ENCODE measurements around the gene TST. TPM values are rescaled to one million over a fixed set of nuclear protein-coding genes. Genes with fewer than 3 reads are reported as not detected.

Gene TST
- total RNA-seq, 1 donor from 2014 or later, result 21.5 TPM

GRCh38 chr22:37012956-37013355 lies 6.3 kb downstream of the TST start:
- Mint-ChIP-seq H3K27me3 (ENCODE audit: insufficient read depth, low read depth) (peaks cover 8% of the 10 kb centered on the region), H3K9me3 (no peaks in the 10 kb centered on the region), H3K27ac (no peak overlapping the region), H3K4me1 (peaks cover 25% of the 10 kb centered on the region), H3K4me3 (no peak overlapping the region), H3K36me3 (peaks cover 9% of the 10 kb centered on the region)
- TF ChIP-seq EZH2 (IDR thresholded peaks at IDR 0.05), result no peak
- TF ChIP-seq, protein P1, sequence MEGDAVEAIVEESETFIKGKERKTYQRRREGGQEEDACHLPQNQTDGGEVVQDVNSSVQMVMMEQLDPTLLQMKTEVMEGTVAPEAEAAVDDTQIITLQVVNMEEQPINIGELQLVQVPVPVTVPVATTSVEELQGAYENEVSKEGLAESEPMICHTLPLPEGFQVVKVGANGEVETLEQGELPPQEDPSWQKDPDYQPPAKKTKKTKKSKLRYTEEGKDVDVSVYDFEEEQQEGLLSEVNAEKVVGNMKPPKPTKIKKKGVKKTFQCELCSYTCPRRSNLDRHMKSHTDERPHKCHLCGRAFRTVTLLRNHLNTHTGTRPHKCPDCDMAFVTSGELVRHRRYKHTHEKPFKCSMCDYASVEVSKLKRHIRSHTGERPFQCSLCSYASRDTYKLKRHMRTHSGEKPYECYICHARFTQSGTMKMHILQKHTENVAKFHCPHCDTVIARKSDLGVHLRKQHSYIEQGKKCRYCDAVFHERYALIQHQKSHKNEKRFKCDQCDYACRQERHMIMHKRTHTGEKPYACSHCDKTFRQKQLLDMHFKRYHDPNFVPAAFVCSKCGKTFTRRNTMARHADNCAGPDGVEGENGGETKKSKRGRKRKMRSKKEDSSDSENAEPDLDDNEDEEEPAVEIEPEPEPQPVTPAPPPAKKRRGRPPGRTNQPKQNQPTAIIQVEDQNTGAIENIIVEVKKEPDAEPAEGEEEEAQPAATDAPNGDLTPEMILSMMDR (IDR thresholded peaks at IDR 0.05), result no peak
- no peak for TF ChIP-seq EZH2phosphoT487 (IDR thresholded peaks at IDR 0.05)
- Histone ChIP-seq H3K9me3 (ENCODE audit: low read depth) (no peaks in the 10 kb centered on the region), H3K27ac (peak overlapping the region; percentile 53), H3K4me1 (peaks cover 12% of the 10 kb centered on the region), H3K9ac (no peak overlapping the region), H3K27me3 (no peaks in the 10 kb centered on the region), H3F3A (ENCODE audit: low read depth) (peaks cover 11% of the 10 kb centered on the region), H3K36me3 (no peaks in the 10 kb centered on the region), H3K4me2 (peak overlapping the region; percentile 12), H2AFZ (replicated peaks) (no peak overlapping the region), H3K4me3 (no peak overlapping the region), H4K20me1 (ENCODE audit: low read depth) (peaks cover 54% of the 10 kb centered on the region), H3K79me2 (ENCODE audit: low read depth) (peaks cover 19% of the 10 kb centered on the region)
- DNase-seq (ENCODE audit: low spot score), result no peak

GRCh38 chr22:37012262-37012904 lies 6.9 kb downstream of the TST start:
- no peak overlapping the region for H3K27ac Mint-ChIP-seq

GRCh38 chr22:37011472-37011871 lies 7.8 kb downstream of the TST start:
- peaks cover 18% of the 10 kb centered on the region for H3K4me1 ChIP-seq

More at GRCh38 chr22:37012262-37012904, 6.9 kb downstream of the TST start:
- peaks cover 48% of the 10 kb centered on the region for H4K20me1 ChIP-seq (ENCODE audit: low read depth)
- H2AFZ ChIP-seq (replicated peaks), result no peak overlapping the region
- no peak overlapping the region for H3K4me2 ChIP-seq
- Mint-ChIP-seq H3K36me3 (peaks cover 5% of the 10 kb centered on the region), H3K4me1 (peaks cover 27% of the 10 kb centered on the region), H3K4me3 (no peak overlapping the region), H3K27me3 (ENCODE audit: insufficient read depth, low read depth) (peaks cover 8% of the 10 kb centered on the region), H3K9me3 (peaks cover under 1% of the 10 kb centered on the region)
- peaks cover 13% of the 10 kb centered on the region for H3K79me2 ChIP-seq (ENCODE audit: low read depth)
- no peaks in the 10 kb centered on the region for H3K36me3 ChIP-seq
- H3K4me3 ChIP-seq, result no peak overlapping the region
- TF ChIP-seq, protein P1 (IDR thresholded peaks at IDR 0.05), result no peak
- no peak for TF ChIP-seq EZH2phosphoT487 (IDR thresholded peaks at IDR 0.05)
- H3K9ac ChIP-seq, result no peak overlapping the region
- no peak for DNase-seq (ENCODE audit: low spot score)
- H3K9me3 ChIP-seq (ENCODE audit: low read depth), result no peaks in the 10 kb centered on the region
- no peak overlapping the region for H3K27ac ChIP-seq
- H3K27me3 ChIP-seq, result no peaks in the 10 kb centered on the region
- H3K4me1 ChIP-seq, result peaks cover 17% of the 10 kb centered on the region
- H3F3A ChIP-seq (ENCODE audit: low read depth), result peaks cover 11% of the 10 kb centered on the region

More at GRCh38 chr22:37011472-37011871, 7.8 kb downstream of the TST start:
- H3K36me3 Mint-ChIP-seq, result peaks cover 5% of the 10 kb centered on the region
- no peak overlapping the region for H3K27ac ChIP-seq
- H3K27me3 ChIP-seq, result no peaks in the 10 kb centered on the region
- TF ChIP-seq, protein P1 (IDR thresholded peaks at IDR 0.05), result no peak
- no peak for TF ChIP-seq EZH2phosphoT487 (IDR thresholded peaks at IDR 0.05)
- no peak for TF ChIP-seq EZH2 (IDR thresholded peaks at IDR 0.05)
- H2AFZ ChIP-seq (replicated peaks), result no peak overlapping the region
- H3K79me2 ChIP-seq (ENCODE audit: low read depth), result peaks cover 5% of the 10 kb centered on the region
- H3K4me1 Mint-ChIP-seq, result peaks cover 26% of the 10 kb centered on the region
- peaks cover 39% of the 10 kb centered on the region for H4K20me1 ChIP-seq (ENCODE audit: low read depth)
- H3K4me3 ChIP-seq, result no peak overlapping the region
- H3K4me3 Mint-ChIP-seq, result no peak overlapping the region
- H3K9me3 ChIP-seq (ENCODE audit: low read depth), result no peaks in the 10 kb centered on the region
- no peaks in the 10 kb centered on the region for H3K36me3 ChIP-seq
- no peak for DNase-seq (ENCODE audit: low spot score)
- H3K9ac ChIP-seq, result no peak overlapping the region
- H3F3A ChIP-seq (ENCODE audit: low read depth), result peaks cover 11% of the 10 kb centered on the region
- H3K27ac Mint-ChIP-seq, result no peak overlapping the region
- H3K9me3 Mint-ChIP-seq, result peaks cover 3% of the 10 kb centered on the region
- H3K4me2 ChIP-seq, result no peak overlapping the region
- peaks cover 7% of the 10 kb centered on the region for H3K27me3 Mint-ChIP-seq (ENCODE audit: insufficient read depth, low read depth)
